GM18502 (cell line): Measurements from ENCODE around the gene RASA2.
"Not testable (repeated sequence)": the region's sequence is repeated elsewhere in the genome, so short reads cannot be mapped to it uniquely, and the experiment has no call there.

ENCODE experiments used
- ATAC-seq: cut with Tn5 transposase; IDR thresholded peaks from one replicate; pipeline ENCODE4 v1.9.1; 2021; ENCODE audit warnings: mild to moderate bottlenecking; ENCODE audit not compliant: unreplicated experiment, poor library complexity

Gene RASA2

DNA sequence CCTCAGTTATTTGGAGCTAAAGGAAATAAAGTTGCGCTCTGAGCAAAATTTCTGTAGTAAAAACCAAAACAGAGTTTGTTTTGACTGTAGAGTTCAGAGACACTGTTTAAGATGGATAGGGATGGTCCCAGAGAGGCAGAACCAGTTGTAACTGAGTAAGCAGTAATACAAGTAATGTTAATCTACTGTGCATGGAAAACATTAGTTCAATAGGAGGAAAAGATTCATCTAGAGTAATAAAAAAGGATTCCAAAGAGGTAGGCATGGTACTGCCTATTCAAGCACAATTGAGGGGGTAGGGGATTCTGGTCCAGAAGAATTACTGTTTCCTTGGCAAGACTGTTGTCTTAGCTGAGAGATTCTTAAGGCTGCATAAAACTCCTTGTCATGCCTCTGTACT lies 77.4 kb downstream of the RASA2 start:
- ATAC-seq, result no peak

DNA sequence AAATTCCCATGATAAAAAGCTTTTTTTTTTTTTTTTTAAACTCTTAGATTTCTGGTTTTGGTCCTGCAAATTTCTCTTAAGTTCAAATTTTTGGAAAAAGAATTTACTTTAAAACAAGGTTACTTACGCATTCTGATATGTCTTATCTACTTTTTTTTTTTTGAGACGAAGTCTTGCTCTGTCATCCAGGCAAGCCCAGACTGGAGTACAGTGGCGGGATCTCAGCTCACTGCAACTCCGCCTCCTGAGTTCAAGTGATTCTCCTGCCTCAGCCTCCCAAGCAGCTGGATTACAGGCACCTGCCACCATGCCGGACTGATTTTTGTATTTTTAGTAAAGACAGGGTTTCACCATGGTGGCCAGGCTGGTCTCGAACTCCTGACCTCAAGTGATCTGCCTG lies 83.2 kb downstream of the RASA2 start:
- no peak for ATAC-seq

DNA sequence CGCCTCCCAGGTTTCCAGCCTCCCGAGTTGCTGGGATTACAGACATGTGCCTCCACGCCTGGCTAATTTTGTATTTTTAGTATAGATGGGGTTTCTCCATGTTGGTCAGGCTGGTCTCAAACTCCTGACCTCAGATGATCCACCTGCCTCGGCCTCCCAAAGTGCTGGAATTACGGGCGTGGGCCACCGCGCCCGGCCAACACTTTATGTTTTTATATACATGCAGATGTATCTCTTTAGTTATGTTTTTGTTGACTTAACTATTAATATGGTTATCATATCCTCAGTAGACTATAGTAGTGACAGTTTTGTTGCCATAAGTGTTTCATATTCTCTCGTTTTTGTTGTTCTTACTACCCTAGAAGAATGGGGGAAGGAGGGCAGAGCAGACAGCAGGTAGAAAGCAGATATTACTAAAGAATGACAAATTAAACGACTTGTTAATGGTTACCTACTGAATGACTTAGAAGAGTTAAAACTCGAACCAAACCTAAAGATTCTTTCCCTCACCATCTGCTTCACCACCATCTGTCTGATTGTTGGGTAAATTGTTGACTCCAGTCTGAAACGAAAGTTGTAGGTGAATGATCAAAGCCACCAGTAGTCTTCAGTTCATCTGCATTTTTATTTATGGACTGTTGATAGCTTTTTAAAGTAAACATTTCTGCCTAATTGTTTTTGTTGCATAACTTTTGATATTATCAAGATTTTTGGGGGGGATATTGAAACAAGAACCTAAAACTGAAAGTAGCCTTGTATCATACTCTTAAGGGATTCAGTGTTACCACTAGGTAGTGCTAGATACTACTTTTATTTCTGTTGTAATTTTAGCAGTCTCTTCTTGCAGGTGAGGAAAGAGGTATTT lies 89.3 kb downstream of the RASA2 start:
- ATAC-seq, result no peak

DNA sequence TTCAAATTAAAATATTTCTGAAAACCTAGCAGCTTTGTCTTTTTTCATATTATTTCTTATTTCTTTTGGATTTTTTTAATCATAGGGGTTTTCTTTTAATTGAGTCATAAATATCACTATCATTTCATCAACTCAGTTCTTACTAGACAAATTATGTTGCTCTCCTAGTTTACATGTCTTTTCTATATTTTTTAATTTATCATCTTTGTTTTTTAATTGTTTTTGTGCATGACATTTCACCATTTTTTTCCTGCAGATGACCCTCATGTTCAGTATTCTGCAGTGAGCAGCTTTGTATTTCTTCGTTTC lies 89.9 kb downstream of the RASA2 start:
- ATAC-seq, result no peak

DNA sequence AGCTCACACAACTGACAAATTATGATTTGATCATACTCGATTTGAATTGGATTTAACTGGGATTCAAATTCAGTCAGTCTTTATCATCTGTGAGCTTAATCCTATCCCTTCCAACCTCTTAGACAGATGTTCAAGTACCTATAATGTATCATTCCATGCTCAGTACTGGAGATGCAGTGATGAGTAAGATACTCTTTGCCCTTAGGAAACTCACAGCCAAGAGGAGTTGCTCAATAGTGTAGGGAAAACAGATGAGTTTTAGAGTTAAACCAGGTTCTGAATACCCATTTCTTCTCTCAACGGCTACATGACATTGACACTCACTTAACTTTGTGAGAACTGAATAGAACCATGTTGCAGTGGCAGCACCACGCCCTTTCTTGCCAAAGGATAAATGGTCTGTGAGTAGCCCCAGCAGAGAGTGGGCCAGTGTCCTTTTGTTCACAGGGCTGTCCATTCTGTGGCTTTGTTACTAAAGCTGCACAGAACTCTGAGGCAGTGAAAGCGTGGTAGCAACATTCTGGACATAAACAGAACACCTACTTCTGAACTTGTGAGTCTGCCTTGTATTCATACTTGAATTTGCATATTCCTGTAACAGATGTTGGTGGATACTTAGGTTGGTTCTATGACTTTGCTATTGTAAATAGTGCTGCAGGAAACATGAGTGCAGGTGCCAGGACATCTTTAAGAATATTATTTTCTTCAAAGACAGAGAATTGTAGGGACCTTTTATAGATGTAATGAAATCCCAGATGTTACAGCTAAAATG lies 91.6 kb downstream of the RASA2 start:
- no peak for ATAC-seq

DNA sequence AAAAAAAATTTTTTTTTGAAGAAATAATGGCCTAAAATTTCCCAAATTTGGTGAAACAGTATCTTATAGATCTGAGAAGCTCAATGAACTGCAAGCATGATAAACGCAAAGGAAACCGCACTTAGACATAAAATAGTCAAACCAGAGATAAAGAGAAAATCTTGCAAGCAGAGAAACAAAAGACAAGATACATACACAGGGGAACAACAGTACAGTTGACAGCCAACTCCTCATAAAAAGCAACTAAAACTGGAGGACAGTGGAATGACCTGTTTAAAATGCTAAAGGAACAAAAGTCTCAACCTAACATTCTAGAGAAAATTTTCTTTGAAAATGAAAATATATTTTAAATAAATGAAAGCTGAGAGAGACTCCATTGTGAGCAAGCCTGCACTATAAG lies 107.5 kb downstream of the RASA2 start:
- ATAC-seq, result no peak

DNA sequence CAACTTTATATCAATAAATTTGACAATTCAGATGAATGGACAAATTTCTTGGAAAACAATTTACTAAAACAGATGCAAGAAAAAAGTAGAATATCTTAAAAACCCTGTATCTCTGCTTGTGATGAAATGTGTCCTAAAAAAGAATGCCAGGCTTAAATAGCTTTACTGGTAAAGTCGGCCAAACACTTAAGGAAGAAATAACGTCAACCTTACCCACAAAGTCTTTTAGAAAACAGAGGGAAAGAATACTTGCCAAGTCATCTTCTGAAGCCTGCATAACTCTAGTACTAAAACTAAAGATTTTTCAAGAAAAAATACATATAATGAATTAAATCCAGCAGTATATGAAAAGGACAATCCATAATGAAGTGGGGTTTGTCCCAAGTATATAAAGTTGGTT lies 111.1 kb downstream of the RASA2 start:
- ATAC-seq, result no peak

DNA sequence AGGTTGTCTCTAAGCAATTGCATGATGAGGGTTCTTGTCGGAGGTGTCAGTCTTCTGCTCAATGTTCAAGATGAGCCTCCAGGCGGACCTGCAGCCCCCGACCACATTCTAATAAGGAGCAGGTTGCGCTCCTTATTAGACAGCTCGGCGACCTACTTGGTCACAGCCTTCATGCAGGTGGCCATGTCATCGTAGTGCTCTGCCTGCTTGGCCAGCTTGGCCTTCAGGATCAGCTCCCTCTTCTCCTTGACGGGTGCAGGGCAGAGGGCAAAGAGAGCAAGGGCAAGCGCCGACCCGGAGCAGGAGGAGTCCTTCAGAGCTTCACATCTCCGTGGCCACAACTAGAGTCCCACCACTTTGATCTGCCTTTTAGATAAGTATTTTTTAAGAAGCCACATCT lies 113.5 kb downstream of the RASA2 start:
- no peak for ATAC-seq

DNA sequence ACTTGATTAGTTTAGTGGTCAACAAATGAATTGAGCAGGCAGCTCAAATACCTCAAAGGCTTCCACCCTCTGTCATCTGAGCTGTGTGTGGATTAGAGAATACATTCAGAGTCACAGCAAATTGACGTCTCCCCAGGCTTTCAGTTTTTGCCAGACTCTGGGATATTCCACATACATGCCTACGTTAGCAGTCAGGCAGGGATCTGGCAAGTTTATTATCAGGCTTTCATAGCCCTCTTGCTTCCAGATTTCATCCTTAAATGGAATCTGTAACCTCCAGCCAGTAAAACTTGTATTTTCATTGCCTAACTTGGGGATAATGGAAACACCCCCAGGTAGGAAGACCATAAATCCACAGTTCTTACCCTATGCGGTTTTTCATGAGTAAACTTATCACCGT lies 115.9 kb downstream of the RASA2 start:
- no peak for ATAC-seq

DNA sequence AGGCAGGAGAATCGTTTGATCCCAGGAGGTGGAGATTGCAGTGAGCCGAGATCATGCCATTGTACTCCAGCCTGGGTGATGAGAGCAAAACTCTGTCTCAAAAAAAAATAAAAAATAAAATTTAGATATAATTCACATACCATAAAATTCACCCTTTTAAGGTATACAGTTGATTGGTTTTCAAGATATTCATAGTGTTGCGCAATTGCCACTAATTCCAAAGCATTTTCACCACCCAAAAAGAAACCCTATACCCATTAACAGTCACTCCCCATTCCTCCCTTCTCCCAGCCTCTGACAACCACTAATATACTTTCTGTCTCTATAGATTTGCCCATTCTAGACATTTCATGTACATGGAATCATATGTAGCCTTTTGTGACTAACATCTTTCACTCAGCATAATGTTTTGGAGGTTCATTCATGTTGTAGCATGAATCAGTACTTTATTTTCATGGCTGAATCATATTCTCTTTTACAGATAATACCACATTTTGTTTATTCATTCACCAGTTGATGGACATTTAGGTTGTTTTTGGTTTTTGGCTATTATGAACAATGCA lies 116.7 kb downstream of the RASA2 start:
- no peak for ATAC-seq

DNA sequence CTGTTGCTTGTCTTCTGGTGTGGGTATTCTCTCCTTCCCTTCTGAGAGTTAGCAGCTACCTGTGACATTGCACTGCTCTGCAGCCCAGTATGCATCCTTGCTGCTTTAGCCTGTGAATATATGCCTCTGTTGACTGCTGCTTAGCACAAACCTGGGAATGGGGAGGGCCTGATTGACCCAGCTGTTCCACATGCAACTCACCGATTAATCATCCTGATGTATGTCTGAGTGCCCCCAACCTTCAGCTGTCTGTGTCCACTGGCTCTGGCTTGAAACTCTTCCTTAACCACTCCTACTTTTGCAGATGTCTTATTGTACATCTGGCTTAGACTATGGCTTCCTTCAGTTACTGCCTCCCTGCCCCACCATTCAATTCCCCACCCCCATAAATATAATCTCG lies 119.1 kb downstream of the RASA2 start:
- no peak for ATAC-seq

DNA sequence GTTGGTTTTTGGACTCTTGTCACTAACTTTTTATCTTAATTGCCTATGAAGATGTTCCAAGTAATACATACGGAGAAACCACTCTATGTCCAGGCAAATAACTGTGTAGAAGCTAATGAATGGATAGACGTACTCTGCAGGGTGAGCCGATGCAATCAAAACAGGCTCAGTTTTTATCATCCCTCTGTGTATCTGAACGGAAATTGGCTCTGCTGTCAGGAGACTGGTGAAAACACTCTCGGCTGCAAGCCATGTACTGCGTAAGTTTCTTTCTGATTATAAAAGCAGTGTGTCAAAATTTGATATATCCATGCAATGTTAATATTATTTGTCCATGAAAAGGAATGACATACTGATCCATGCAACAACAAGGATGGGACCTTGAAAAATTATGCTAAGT lies 121.6 kb downstream of the RASA2 start:
- no peak for ATAC-seq

DNA sequence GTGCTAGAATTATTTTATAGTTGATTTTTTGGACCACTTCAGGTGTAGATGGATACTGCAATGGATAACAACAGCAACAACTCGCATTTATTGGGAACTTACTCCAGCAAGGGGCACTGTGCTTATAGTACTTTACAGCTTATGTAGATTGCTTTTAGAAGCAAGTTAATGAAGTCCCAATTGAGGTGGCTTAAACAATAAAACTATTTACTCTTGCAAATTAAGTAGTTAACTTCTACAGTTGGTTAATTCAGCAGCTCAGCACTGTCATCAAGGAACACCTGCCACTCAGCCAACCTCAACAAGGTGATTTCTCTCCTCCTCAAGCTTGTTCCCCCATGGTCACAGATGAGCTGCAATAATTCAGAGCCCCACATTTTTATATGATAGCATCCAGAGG lies 124.1 kb downstream of the RASA2 start:
- ATAC-seq, result no peak

DNA sequence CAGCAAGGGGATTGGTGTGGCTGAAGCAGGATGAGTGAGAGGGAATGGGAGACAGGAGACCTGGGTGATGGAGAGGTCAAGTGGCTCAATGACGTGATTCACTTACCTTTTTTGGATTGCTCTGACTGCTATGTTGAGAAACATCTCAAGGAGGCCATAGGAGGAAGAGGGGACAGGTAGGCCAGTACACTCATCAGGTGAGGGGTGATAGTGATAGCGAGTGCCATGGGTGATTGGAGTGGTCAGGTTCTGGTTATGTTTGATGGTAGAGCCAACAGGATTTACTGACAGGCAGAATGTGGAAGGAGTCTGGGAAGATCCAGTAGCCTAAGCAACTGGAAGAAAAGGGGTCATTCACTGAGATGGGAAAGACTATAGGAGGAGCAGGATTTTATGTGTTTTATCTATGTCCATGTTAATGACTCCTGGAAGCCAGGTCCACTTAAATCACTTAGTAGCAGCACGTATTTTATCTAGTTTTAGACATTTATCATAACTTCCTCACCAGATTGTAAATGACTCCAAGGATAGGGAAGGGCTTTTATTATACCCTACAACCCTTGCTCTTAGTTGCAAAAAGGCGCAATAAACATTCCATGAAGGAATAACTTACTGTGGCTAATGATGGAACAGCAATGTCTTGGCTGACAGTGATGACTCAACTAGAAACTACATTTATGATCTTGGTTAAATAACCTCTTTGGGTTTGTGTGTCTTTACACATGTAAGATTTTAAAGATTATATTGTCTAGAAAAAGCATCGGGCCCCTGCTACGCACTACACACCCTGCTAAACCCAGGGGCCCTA lies 131.5 kb downstream of the RASA2 start:
- no peak for ATAC-seq

DNA sequence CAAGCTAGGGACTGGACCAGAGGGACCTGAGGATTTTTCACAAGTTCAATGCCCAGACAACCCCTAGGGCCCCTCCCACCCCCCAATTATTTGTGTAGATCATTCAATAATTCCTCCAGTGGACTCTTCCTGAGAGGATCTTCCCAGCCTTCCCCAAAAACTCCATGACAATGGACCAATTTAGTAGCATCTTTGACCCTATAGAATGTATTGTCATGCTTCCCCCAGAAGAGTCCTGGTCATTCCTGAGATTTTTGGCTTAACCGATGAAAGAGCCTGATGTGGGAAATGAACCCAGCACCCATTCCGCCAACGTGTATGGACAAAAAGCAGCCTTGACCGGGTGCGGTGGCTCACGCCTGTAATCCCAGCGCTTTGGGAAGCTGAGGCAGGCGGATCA lies 132.1 kb downstream of the RASA2 start:
- ATAC-seq, result no peak

DNA sequence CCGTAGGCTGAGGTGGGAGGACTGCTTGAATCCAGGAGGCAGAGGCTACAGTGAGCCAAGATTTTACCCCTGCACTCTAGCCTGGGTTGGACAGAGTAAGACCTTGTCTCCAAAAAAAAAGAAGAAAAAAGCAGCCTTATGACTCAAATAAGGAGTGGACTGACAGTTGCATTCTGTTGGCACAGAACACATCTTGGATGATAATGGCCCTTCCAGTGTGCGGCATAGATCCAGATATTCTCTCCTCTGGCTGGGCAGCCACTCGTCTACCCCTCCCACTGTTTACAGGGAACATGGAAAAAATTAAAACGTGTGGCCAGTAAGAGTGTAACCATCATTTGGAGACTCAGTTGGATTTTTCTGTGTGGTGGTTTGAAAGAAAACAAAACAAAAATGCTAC lies 132.6 kb downstream of the RASA2 start:
- ATAC-seq, result no peak

DNA sequence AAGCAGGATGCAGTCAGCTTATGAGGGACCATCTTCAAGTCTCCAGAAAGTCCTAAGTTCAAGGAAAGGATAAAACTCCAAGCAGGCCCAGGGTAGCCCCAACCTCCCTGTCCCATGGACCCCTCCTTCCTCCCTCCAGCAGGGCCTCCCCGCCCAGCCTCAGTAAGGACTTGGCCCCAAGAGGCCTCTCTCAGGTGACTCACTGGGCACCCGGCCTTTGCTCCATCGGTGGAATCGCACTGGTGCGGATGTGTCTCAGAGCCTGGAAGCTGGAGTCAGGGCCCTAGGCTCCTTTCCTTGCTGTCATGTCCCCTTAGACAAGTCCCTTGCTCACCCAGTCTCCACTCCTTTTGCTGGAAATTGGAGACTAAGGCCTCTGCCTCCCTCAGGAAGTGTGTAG lies 136.9 kb downstream of the RASA2 start:
- ATAC-seq, result no peak

DNA sequence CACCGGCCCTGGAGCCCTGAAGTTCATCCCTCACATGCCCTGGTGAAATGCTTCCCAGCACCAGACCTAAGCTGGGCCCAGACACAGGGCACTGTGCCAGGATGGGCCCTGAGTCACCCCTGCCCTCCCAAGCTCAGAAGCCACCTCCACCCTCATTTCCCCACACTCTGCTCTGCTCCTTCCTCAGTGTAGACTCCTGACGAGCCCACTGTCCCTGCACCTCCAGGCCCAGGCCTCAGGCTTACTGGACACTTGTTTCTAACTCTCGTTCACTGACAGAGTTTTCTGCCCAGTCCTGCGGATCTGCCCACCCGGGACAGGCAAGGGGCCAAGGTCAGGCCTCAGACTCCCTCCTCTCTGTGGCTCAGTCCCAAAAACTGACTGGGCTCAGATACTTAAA lies 138.7 kb downstream of the RASA2 start:
- ATAC-seq, result no peak

DNA sequence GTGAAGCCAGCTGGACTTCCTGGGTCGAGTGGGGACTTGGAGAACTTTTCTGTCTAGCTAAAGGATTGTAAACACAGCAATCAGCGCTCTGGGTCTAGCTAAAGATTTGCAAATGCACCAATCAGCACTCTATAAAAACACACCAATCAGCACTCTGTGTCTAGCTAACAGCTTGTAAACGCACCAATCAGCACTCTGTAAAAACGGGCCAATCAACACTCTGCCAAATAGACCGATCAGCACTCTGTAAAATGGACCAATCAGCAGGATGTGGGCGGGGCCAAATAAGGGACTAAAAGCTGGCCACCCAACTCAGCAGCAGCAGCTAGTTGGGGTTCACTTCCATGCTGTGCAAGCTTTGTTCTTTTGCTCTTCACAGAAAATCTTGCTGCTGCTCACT lies 141.5 kb downstream of the RASA2 start:
- not testable (repeated sequence) for ATAC-seq

DNA sequence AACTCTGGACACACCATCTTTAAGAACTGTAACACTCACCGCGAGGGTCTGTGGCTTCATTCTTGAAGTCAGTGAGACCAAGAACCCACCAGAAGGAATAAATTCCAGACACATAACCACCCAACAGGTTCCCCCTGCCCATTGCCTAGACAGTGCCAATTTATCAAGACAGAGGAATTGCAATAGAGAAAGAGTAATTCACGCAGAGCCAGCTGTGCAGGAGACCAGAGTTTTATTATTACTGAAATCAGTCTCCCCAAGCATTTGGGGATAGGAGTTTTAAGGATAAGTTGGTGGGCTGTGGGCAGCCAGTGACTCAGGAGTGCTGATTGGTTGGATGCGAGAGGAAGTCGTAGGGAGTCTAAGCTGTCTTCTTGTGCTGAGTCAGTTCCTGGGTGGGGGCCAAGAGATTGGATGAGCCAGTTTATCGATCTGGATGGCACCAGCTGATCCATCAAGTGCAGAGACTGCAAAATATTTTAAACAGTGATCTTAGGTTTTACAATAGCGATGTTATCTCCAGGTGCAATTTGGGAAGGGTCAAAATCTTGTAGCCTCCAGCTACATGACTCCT lies 142.1 kb downstream of the RASA2 start:
- not testable (repeated sequence) for ATAC-seq
